ENCODE measurements around the gene KRTAP2-2.

- TF ChIP-seq POLR2A (IDR thresholded peaks at IDR 0.05; ENCODE audit: low read length) = no peak
- TF ChIP-seq GATA1 (IDR thresholded peaks at IDR 0.05; ENCODE audit: low read depth, low read length) = no peak
Measured at GRCh38 chr17:41060052-41060604, 5.1 kb upstream of the KRTAP2-2 start, which contains the start of gene KRTAP2-3.
